ENCODE data around the gene IKBIP.

DNA sequence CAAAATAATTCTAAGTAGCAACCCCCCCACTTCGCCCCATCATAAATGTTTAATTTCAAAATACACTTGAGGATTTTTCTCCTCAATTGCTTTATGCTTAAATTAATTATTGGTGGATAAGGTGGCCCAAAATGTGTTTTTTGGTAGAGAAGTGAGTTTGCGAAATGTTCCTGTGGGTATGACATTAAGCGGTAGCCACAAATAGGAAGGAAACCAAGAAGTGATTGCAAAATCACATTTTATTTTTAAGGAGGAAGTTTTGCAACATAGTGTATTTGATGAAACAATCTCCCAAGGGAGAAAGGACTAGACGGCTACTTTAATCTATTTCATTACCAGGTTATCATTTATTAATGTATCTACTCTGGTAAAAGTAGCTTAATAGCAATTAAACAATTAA, 25.6 kb downstream of the IKBIP start:
- TF ChIP-seq, protein P1, sequence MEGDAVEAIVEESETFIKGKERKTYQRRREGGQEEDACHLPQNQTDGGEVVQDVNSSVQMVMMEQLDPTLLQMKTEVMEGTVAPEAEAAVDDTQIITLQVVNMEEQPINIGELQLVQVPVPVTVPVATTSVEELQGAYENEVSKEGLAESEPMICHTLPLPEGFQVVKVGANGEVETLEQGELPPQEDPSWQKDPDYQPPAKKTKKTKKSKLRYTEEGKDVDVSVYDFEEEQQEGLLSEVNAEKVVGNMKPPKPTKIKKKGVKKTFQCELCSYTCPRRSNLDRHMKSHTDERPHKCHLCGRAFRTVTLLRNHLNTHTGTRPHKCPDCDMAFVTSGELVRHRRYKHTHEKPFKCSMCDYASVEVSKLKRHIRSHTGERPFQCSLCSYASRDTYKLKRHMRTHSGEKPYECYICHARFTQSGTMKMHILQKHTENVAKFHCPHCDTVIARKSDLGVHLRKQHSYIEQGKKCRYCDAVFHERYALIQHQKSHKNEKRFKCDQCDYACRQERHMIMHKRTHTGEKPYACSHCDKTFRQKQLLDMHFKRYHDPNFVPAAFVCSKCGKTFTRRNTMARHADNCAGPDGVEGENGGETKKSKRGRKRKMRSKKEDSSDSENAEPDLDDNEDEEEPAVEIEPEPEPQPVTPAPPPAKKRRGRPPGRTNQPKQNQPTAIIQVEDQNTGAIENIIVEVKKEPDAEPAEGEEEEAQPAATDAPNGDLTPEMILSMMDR (IDR thresholded peaks at IDR 0.05; ENCODE audit: poor library complexity, severe bottlenecking) = no peak
- no peak for TF ChIP-seq TAF1 (IDR thresholded peaks at IDR 0.05; ENCODE audit: low read depth)
- TF ChIP-seq MXI1 (conservative IDR thresholded peaks at IDR 0.05; ENCODE audit: poor library complexity, severe bottlenecking) = no peak
- TF ChIP-seq POLR2AphosphoS5 (IDR thresholded peaks at IDR 0.05) = no peak
